H54 (cell line): ENCODE results near the gene RAPGEF2.

Source experiments
- DNase-seq: peaks from one replicate; pipeline ENCODE4 v3.0.0; 2011; ENCODE audit warnings: low spot score, mixed read lengths; ENCODE audit not compliant: insufficient read length
- FAIRE-seq: peaks from 3 replicates; lab custom pipeline; 2011; peaks lifted over from hg19 to GRCh38; lab: Jason Lieb, UNC
- POLR2A ChIP-seq: IDR thresholded peaks from 2 replicates; pipeline ENCODE4 v1.6.1; 2011; ENCODE audit warnings: low read depth, mild to moderate bottlenecking, low read length

The RAPGEF2 gene

DNA sequence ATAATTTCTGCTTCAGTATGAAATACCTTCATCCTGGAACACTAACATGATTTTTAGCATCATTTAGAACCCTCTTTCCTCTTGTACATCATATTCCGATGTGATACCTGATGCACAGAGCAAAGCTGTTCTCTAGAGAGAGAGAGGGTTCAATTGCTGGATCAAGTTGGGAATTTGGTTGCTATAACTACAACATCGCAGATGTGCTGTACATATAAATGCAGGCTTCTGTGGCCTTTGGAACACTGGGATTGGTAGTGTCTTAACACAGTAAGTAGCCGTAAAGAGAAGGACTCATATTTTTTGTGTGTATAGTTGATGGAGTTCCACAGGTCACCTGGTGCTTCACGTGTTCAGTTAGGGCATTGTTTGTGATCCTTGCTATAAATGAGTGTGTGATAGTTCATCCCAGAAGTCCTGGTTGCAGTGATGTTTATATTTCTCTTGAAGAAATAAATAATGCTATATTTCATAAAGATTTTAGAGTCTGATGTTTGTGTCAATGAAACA lies 119.2 kb downstream of the RAPGEF2 start:
- no peak for TF ChIP-seq POLR2A
- FAIRE-seq (no peak), DNase-seq (no peak)

GRCh38 chr4:159224408-159224807 lies 121.5 kb downstream of the RAPGEF2 start:
- FAIRE-seq (no peak), DNase-seq (no peak)
- TF ChIP-seq POLR2A = no peak

- FAIRE-seq (peak; percentile 68), DNase-seq (no peak)
- TF ChIP-seq POLR2A = no peak
These were observed 124.5 kb downstream of the RAPGEF2 start for GRCh38 chr4:159227378-159227777.

- TF ChIP-seq POLR2A = no peak
- peak; percentile 9 for DNase-seq
- peak; percentile 88 for FAIRE-seq
These were observed 125.1 kb downstream of the RAPGEF2 start for GRCh38 chr4:159227984-159228383.

- FAIRE-seq (no peak), DNase-seq (no peak)
- TF ChIP-seq POLR2A = no peak
These were observed 126.3 kb downstream of the RAPGEF2 start for GRCh38 chr4:159229164-159229563.

- no peak for TF ChIP-seq POLR2A
- no peak for FAIRE-seq
- no peak for DNase-seq
These were observed 129.7 kb downstream of the RAPGEF2 start for GRCh38 chr4:159232465-159233106.

DNA sequence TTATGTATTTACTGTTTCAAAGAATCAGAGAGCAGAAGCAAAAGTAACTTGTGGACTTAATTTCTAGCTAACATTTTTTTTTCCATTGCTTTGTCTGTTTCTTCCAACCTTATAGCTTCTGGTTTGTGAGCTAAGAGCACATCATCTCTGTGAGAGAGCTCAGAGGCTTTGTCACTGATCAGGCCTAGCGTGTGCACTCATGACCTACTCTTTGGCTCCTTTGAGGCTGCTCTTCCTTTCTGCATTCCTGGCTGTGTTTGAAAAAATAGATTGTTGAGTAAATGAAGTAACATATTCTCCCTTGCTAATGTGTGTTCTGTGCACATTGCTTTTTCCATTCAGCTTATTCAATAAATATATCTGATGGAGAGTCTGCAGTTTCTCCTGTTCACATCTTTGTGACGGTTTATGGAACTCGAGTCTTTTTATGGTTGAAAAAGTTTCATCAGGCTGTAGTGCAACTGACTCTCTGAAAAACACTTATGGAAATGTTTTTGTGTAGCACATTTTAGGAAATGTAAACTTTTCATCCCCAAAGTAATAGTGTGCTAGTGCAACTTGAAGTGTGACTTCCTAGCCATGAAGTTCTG lies 133.0 kb downstream of the RAPGEF2 start:
- FAIRE-seq (no peak), DNase-seq (no peak)
- TF ChIP-seq POLR2A = no peak

DNA sequence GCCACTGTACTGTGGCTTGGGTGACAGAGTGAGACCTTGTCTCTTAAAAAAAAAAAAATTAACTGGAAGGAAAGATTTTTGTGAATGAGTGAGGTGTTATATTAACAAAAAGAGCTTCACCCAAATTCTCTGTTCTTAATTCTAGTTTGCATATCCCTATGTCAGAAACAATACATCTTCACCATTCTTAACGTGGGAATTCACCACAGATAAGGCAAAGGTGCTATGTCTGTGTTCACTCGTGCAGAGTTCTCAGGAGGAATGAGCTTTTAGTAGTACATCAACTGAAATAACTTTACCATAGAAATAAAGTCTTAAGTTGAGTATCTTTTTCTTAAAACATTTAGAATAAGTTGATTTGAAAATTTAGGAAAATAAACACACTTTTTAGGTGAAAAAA lies 135.1 kb downstream of the RAPGEF2 start:
- no peak for FAIRE-seq
- no peak for DNase-seq
- no peak for TF ChIP-seq POLR2A

- no peak for FAIRE-seq
These were observed 135.8 kb downstream of the RAPGEF2 start for GRCh38 chr4:159238631-159239030.

GRCh38 chr4:159239629-159240028 lies 136.8 kb downstream of the RAPGEF2 start:
- no peak for FAIRE-seq
- no peak for DNase-seq

More at GRCh38 chr4:159238631-159239030, 135.8 kb downstream of the RAPGEF2 start:
- TF ChIP-seq POLR2A = no peak
- no peak for DNase-seq

DNA sequence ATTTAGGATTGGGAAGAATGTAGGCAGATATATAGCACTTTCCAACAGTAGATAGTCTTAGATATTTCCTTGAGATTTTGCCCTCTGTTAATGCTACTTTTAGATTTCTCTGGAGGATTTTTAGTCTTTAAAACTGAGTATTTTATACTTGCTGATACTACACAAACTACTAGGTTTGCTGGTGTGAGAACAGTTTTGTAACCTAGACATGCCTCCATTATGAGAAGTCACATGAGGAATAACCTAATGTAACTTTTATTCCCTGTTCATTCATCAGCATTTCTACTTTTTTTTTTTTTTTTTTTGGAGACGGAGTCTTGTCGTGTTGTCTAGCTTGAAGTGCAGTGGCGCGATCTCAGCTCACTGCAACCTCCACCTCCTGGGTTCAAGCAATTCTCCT lies 137.2 kb downstream of the RAPGEF2 start:
- DNase-seq = no peak
- FAIRE-seq = no peak
- no peak for TF ChIP-seq POLR2A

More at GRCh38 chr4:159239629-159240028, 136.8 kb downstream of the RAPGEF2 start:
- no peak for TF ChIP-seq POLR2A

GRCh38 chr4:159240687-159241086 lies 137.8 kb downstream of the RAPGEF2 start:
- DNase-seq (no peak), FAIRE-seq (no peak)
- no peak for TF ChIP-seq POLR2A

- no peak for FAIRE-seq
These were observed 139.5 kb downstream of the RAPGEF2 start for GRCh38 chr4:159242427-159242826.

GRCh38 chr4:159248384-159249178 lies 145.7 kb downstream of the RAPGEF2 start:
- DNase-seq (no peak), FAIRE-seq (peak; percentile 53)
- TF ChIP-seq POLR2A = no peak

More at GRCh38 chr4:159242427-159242826, 139.5 kb downstream of the RAPGEF2 start:
- TF ChIP-seq POLR2A = no peak
- DNase-seq = no peak
